Lower leg skin (tissue), 3 donors: ENCODE results near the gene SLC22A3.

Experiments
- CTCF ChIP-seq, 3 donors: fragments of 450-650 bp; IDR thresholded peaks; one replicate each; pipeline ENCODE4 v1.5.1; 2016; ENCODE audit warnings: antibody characterized with exemption in 3 of 3, mild to moderate bottlenecking in 3 of 3, moderate library complexity in 2 of 3
- POLR2A ChIP-seq, 2 donors: fragments of 450-650 bp; IDR thresholded peaks; one replicate each; pipeline ENCODE4 v1.6.1; 2016 to 2017; ENCODE audit warnings: antibody characterized with exemption in 2 of 2, mild to moderate bottlenecking in 1 of 2, moderate library complexity in 1 of 2

- TF ChIP-seq CTCF (IDR thresholded peaks at IDR 0.05): no peak
- TF ChIP-seq POLR2A (IDR thresholded peaks at IDR 0.05): no peak
Observed at GRCh38 chr6:160417146-160417545, 69.0 kb downstream of the SLC22A3 start.
